Activated CD4-positive, alpha-beta T cell treated with anti-CD3 and anti-CD28 coated beads, Interleukin-2, amount 10 ng/mL, durations not matched to agents 7 days and 5 days (primary cell): ENCODE results near the gene DDAH2. TPM values are rescaled to one million over a fixed set of nuclear protein-coding genes. Genes with fewer than 3 reads are reported as not detected.
"Not testable (repeated sequence)": the region's sequence is repeated elsewhere in the genome, so short reads cannot be mapped to it uniquely, and the experiment has no call there.

Experiments used
- CTCF ChIA-PET: fragments of 350-600 bp; sonication (Branson Sonifier 250); formaldehyde crosslinking; loops from one replicate; lab custom pipeline; 2021; ENCODE audit warnings: antibody characterized with exemption; lab: Charles Lee
- POLR2A ChIA-PET: fragments of 350-600 bp; sonication (Branson Sonifier 250); formaldehyde crosslinking; loops from one replicate; lab custom pipeline; 2021; ENCODE audit warnings: antibody characterized with exemption; lab: Charles Lee
- DNase-seq: peaks from one replicate; pipeline ENCODE4 v3.0.0-alpha.2; 2020
- H3K27ac Mint-ChIP-seq: one replicate; pipeline ENCODE4 v1.8.0; 2021; ENCODE audit warnings: mild to moderate bottlenecking, moderate library complexity, mixed read lengths
- H3K27me3 Mint-ChIP-seq: one replicate; pipeline ENCODE4 v1.8.0; 2021; ENCODE audit warnings: mixed read lengths
- H3K36me3 Mint-ChIP-seq: one replicate; pipeline ENCODE4 v1.8.0; 2021; ENCODE audit warnings: low read depth, mixed read lengths
- H3K4me1 Mint-ChIP-seq: one replicate; pipeline ENCODE4 v1.8.0; 2021; ENCODE audit warnings: mixed read lengths
- H3K4me3 Mint-ChIP-seq: one replicate; pipeline ENCODE4 v1.8.0; 2021; ENCODE audit warnings: mild to moderate bottlenecking, moderate library complexity, mixed read lengths
- H3K9me3 Mint-ChIP-seq: one replicate; pipeline ENCODE4 v1.8.0; 2021; ENCODE audit warnings: mixed read lengths
- total RNA-seq, 2 experiments: library from RNA; stranded (reverse); gene quantifications; one replicate each; pipeline ENCODE4 v1.2.3, GENCODE V29; 2021

Gene DDAH2
- total RNA-seq, 2 experiments from 2014 or later, result 13.3 to 15.4 TPM

- H3K4me3 Mint-ChIP-seq, result no peak overlapping the region
- CTCF ChIA-PET, result no interaction called here
- DNase-seq, result no peak
- peaks cover 4% of the 10 kb centered on the region for H3K4me1 Mint-ChIP-seq
- H3K9me3 Mint-ChIP-seq, result no peaks in the 10 kb centered on the region
- no peaks in the 10 kb centered on the region for H3K36me3 Mint-ChIP-seq
- no peak overlapping the region for H3K27ac Mint-ChIP-seq
- H3K27me3 Mint-ChIP-seq, result peaks cover 7% of the 10 kb centered on the region
- POLR2A ChIA-PET, result interaction anchor here (0.6 kb wide), 1 partner anchor 119 kb away, joined by 3 read pairs; no protein-coding TSS in a partner anchor
These were observed 11.4 kb downstream of the DDAH2 start for GRCh38 chr6:31717499-31718222.

GRCh38 chr6:31715022-31715958 is 13.8 kb downstream of the DDAH2 start, which contains the start of gene LY6G6D:
Gene LY6G6D (plus strand): TSS chr6:31715348. CDS start chr6:31715356, 8 bp downstream.
- Mint-ChIP-seq H3K36me3 (no peaks in the 10 kb centered on the region), H3K27ac (no peak within 1 kb of the TSS), H3K4me1 (peaks cover 28% of the 10 kb centered on the region), H3K4me3 (no peak within 1 kb of the TSS), H3K9me3 (no peaks in the 10 kb centered on the region), H3K27me3 (peaks cover 7% of the 10 kb centered on the region)
- ChIA-PET CTCF (interaction anchor here (0.9 to 2.6 kb wide), 7 partner anchors 7 to 223 kb away, joined by 3 to 13 read pairs (median 4); partner anchors contain the start of genes ABHD16A, LY6G6C and MPIG6B), POLR2A (no interaction called here)
- no peak for DNase-seq

- H3K4me1 Mint-ChIP-seq, result peaks cover 29% of the 10 kb centered on the region
- no peak overlapping the region for H3K4me3 Mint-ChIP-seq
These were observed 15.0 kb downstream of the DDAH2 start for GRCh38 chr6:31713991-31714684.

GRCh38 chr6:31713465-31713864 is 15.6 kb downstream of the DDAH2 start:
- no peak overlapping the region for H3K27ac Mint-ChIP-seq
- POLR2A ChIA-PET, result no interaction called here
- H3K4me3 Mint-ChIP-seq, result no peak overlapping the region
- CTCF ChIA-PET, result interaction anchor here (0.8 to 2.6 kb wide), 3 partner anchors 9 to 69 kb away, joined by 3 to 13 read pairs (median 4); partner anchors contain the start of genes LY6G6C and MPIG6B
- DNase-seq, result no peak
- no peaks in the 10 kb centered on the region for H3K36me3 Mint-ChIP-seq
- peaks cover 29% of the 10 kb centered on the region for H3K4me1 Mint-ChIP-seq
- H3K9me3 Mint-ChIP-seq, result no peaks in the 10 kb centered on the region
- H3K27me3 Mint-ChIP-seq, result peaks cover 7% of the 10 kb centered on the region

More at GRCh38 chr6:31713991-31714684, 15.0 kb downstream of the DDAH2 start:
- no peak for DNase-seq
- H3K27ac Mint-ChIP-seq, result peak overlapping the region; percentile 38
- peaks cover 7% of the 10 kb centered on the region for H3K27me3 Mint-ChIP-seq
- ChIA-PET POLR2A (no interaction called here), CTCF (interaction anchor here (0.8 to 2.6 kb wide), 5 partner anchors 8 to 69 kb away, joined by 3 to 13 read pairs (median 4); partner anchors contain the start of genes ABHD16A, LY6G6C and MPIG6B)
- no peaks in the 10 kb centered on the region for H3K36me3 Mint-ChIP-seq
- H3K9me3 Mint-ChIP-seq, result no peaks in the 10 kb centered on the region

DNA sequence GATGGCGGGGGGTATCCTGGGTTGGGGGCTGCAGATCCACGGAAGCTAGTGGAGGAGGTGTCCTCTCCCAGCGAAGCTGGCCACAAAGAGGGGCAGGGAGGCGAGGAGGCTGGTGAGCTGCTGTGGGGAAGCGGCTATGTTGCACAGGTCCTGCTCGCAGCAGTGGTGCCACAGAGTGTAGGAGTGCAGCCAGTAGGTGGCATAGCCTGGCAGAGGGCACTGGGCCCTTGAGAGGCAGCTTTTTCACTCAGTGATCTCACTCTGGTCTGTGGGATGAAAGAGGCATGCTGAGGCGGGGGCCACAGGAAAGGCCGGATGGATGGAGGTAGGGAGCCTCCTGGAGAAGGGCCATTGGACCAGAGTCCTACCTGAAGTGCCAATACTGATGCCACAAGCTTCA is 16.8 kb downstream of the DDAH2 start:
- POLR2A ChIA-PET, result no interaction called here
- H3K4me1 Mint-ChIP-seq, result peaks cover 29% of the 10 kb centered on the region
- DNase-seq, result peak; percentile 38

GRCh38 chr6:31711233-31711632 is 17.9 kb downstream of the DDAH2 start:
- DNase-seq, result no peak
- Mint-ChIP-seq H3K36me3 (no peaks in the 10 kb centered on the region), H3K9me3 (no peaks in the 10 kb centered on the region), H3K27me3 (peaks cover 7% of the 10 kb centered on the region), H3K4me1 (peaks cover 29% of the 10 kb centered on the region), H3K4me3 (no peak overlapping the region), H3K27ac (peak overlapping the region; percentile 72)
- ChIA-PET CTCF (interaction anchor here (0.5 to 1.4 kb wide), 6 partner anchors 8 to 145 kb away, joined by 3 read pairs; partner anchors contain the start of genes ABHD16A and DDAH2), POLR2A (no interaction called here)

More for the DNA sequence above, 16.8 kb downstream of the DDAH2 start:
- peaks cover 7% of the 10 kb centered on the region for H3K27me3 Mint-ChIP-seq
- no peaks in the 10 kb centered on the region for H3K36me3 Mint-ChIP-seq
- H3K9me3 Mint-ChIP-seq, result no peaks in the 10 kb centered on the region
- CTCF ChIA-PET, result interaction anchor here (0.7 to 2.6 kb wide), 5 partner anchors 9 to 113 kb away, joined by 3 to 13 read pairs (median 3); partner anchors contain the start of genes ABHD16A, DDAH2, LY6G6C and MPIG6B
- peak overlapping the region; percentile 25 for H3K27ac Mint-ChIP-seq
- no peak overlapping the region for H3K4me3 Mint-ChIP-seq

- POLR2A ChIA-PET, result no interaction called here
- no peak for DNase-seq
- Mint-ChIP-seq H3K4me1 (peaks cover 29% of the 10 kb centered on the region), H3K27ac (peak overlapping the region; percentile 48), H3K36me3 (no peaks in the 10 kb centered on the region), H3K9me3 (no peaks in the 10 kb centered on the region), H3K27me3 (peaks cover 7% of the 10 kb centered on the region), H3K4me3 (no peak overlapping the region)
- CTCF ChIA-PET, result interaction anchor here (0.5 to 1.1 kb wide), 3 partner anchors 17 to 144 kb away, joined by 3 read pairs; no protein-coding TSS in a partner anchor
These were observed 18.4 kb downstream of the DDAH2 start for GRCh38 chr6:31710523-31711219.

- DNase-seq, H3K36me3 Mint-ChIP-seq, H3K9me3 Mint-ChIP-seq, H3K27me3 Mint-ChIP-seq, H3K27ac Mint-ChIP-seq, POLR2A ChIA-PET, H3K4me3 Mint-ChIP-seq: not testable (repeated sequence)
- H3K4me1 Mint-ChIP-seq, result peaks cover 29% of the 10 kb centered on the region
- CTCF ChIA-PET, result interaction anchor here (1.2 kb wide), 1 partner anchor 22 kb away, joined by 6 read pairs; no protein-coding TSS in a partner anchor
These were observed 19.9 kb downstream of the DDAH2 start for GRCh38 chr6:31709157-31709556.

GRCh38 chr6:31708224-31708623 is 20.9 kb downstream of the DDAH2 start:
- H3K4me3 Mint-ChIP-seq, result no peak overlapping the region
- no peak overlapping the region for H3K27ac Mint-ChIP-seq
- no peaks in the 10 kb centered on the region for H3K9me3 Mint-ChIP-seq
- POLR2A ChIA-PET, result no interaction called here
- DNase-seq, result no peak
- CTCF ChIA-PET, result no interaction called here
- H3K27me3 Mint-ChIP-seq, result peaks cover 5% of the 10 kb centered on the region
- peaks cover 32% of the 10 kb centered on the region for H3K4me1 Mint-ChIP-seq
- no peaks in the 10 kb centered on the region for H3K36me3 Mint-ChIP-seq

- peaks cover 1% of the 10 kb centered on the region for H3K36me3 Mint-ChIP-seq
- H3K27ac Mint-ChIP-seq, result no peak overlapping the region
- H3K4me3 Mint-ChIP-seq, result no peak overlapping the region
- H3K9me3 Mint-ChIP-seq, result no peaks in the 10 kb centered on the region
- H3K4me1 Mint-ChIP-seq, result peaks cover 31% of the 10 kb centered on the region
- no peak for DNase-seq
- CTCF ChIA-PET, result no interaction called here
- POLR2A ChIA-PET, result no interaction called here
- H3K27me3 Mint-ChIP-seq, result peaks cover 1% of the 10 kb centered on the region
These were observed 21.4 kb downstream of the DDAH2 start for GRCh38 chr6:31707701-31708100.

DNA sequence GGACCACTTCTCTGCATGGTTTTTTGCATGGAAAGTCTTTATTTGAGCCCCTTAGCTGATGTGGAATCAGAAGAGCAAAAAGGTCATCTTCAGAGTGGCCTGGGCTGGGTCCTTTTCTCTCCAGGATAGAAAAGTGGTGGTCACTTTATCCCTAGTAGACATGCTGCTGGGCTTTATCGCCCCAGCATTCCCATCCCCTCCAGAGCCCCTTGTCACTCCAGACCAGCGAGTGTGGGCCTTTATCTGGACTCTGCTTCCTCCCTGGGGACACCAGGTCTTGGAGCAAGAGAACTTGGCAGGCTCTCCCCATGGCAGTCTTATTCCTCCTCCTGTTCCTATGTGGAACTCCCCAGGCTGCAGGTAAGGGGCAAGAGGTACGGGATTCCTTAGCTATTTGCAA is 22.5 kb downstream of the DDAH2 start, which contains the start of gene LY6G6F:
Gene LY6G6F, plus strand, starts transcription at position 268 of the 400 bp plus-strand sequence. Its CDS starts 41 bp downstream, at position 309.
- H3K4me3 Mint-ChIP-seq, result no peak within 1 kb of the TSS
- H3K9me3 Mint-ChIP-seq, result no peaks in the 10 kb centered on the region
- ChIA-PET POLR2A (no interaction called here), CTCF (interaction anchor here (0.6 kb wide), 1 partner anchor 194 kb away, joined by 3 read pairs; no protein-coding TSS in a partner anchor)
- H3K27me3 Mint-ChIP-seq, result no peaks in the 10 kb centered on the region
- peaks cover 7% of the 10 kb centered on the region for H3K36me3 Mint-ChIP-seq
- no peak within 1 kb of the TSS for H3K27ac Mint-ChIP-seq
- DNase-seq, result no peak
- peaks cover 28% of the 10 kb centered on the region for H3K4me1 Mint-ChIP-seq
